Vagina (tissue), 2 donors: ENCODE results near the gene LAMTOR3.

Experiments used
- CTCF ChIP-seq, 3 experiments: fragments of 450-650 bp in 2 of 3; fragments of 200-600 bp in 1 of 3; sonication (generic) in 1 of 3; IDR thresholded peaks; one replicate each; pipeline ENCODE4 v1.5.1; 2017 to 2019; ENCODE audit warnings: antibody characterized with exemption in 3 of 3, mild to moderate bottlenecking in 2 of 3, moderate library complexity in 2 of 3
- POLR2A ChIP-seq, 2 donors: fragments of 450-650 bp; IDR thresholded peaks; one replicate each; pipeline ENCODE4 v1.6.1; 2017; ENCODE audit warnings: antibody characterized with exemption in 2 of 2, mild to moderate bottlenecking in 2 of 2, moderate library complexity in 2 of 2

- TF ChIP-seq CTCF (IDR thresholded peaks at IDR 0.05) (no peak), POLR2A (IDR thresholded peaks at IDR 0.05) (no peak)
Observed at GRCh38 chr4:99893839-99894160, 427 bp downstream of the LAMTOR3 start.
